H9 (cell line): Measurements from ENCODE around the gene VAV2. TPM values are rescaled to one million over a fixed set of nuclear protein-coding genes. Genes with fewer than 3 reads are reported as not detected.

ENCODE experiments used
- DNase-seq: peaks from one replicate; pipeline ENCODE4 v3.0.0-alpha.2; 2017
- H2AFZ ChIP-seq: one replicate; pipeline ENCODE4 v1.6.1; 2013; ENCODE audit warnings: mild to moderate bottlenecking, low read length, control low read depth, moderate library complexity
- H2AK5ac ChIP-seq: 2 replicates; pipeline ENCODE4 v1.6.1; 2013; ENCODE audit warnings: low read length, control low read depth, mixed read lengths; ENCODE audit not compliant: insufficient read length
- H2BK120ac ChIP-seq: one replicate; pipeline ENCODE4 v1.6.1; 2013; ENCODE audit warnings: low read depth, mild to moderate bottlenecking, low read length, control low read depth, inconsistent platforms; ENCODE audit not compliant: poor library complexity, severe bottlenecking
- H2BK12ac ChIP-seq: 2 replicates; pipeline ENCODE4 v1.6.1; 2013; ENCODE audit warnings: low read length, control low read depth, mixed read lengths, low read depth; ENCODE audit not compliant: insufficient read length
- H2BK15ac ChIP-seq: 2 replicates; pipeline ENCODE4 v1.6.1; 2013; ENCODE audit warnings: low read depth, low read length, control low read depth
- H2BK20ac ChIP-seq: one replicate; pipeline ENCODE4 v1.6.1; 2013; ENCODE audit warnings: low read depth, mild to moderate bottlenecking, low read length, control low read depth, inconsistent platforms; ENCODE audit not compliant: poor library complexity, severe bottlenecking
- H2BK5ac ChIP-seq: 2 replicates; pipeline ENCODE4 v1.6.1; 2013; ENCODE audit warnings: low read length, control low read depth, mixed read lengths; ENCODE audit not compliant: insufficient read length
- H3K14ac ChIP-seq: 2 replicates; pipeline ENCODE4 v1.6.1; 2013; ENCODE audit warnings: low read length, control low read depth; ENCODE audit not compliant: insufficient read depth
- H3K18ac ChIP-seq: 2 replicates; pipeline ENCODE4 v1.6.1; 2013; ENCODE audit warnings: low read depth, mild to moderate bottlenecking, mixed read lengths, low read length, control low read depth; ENCODE audit not compliant: insufficient read length
- H3K23ac ChIP-seq: 2 replicates; pipeline ENCODE4 v1.6.1; 2013; ENCODE audit warnings: low read length, control low read depth, mixed read lengths, low read depth; ENCODE audit not compliant: insufficient read length
- H3K23me2 ChIP-seq: 2 replicates; pipeline ENCODE4 v1.6.1; 2013; ENCODE audit warnings: low read depth, mild to moderate bottlenecking, mixed read lengths, low read length, control low read depth; ENCODE audit not compliant: insufficient read length, poor library complexity, severe bottlenecking
- H3K27ac ChIP-seq: 2 replicates; pipeline ENCODE4 v1.5.1; 2013; ENCODE audit warnings: low read length, control low read depth, mixed read lengths, low read depth; ENCODE audit not compliant: insufficient read length
- H3K27me3 ChIP-seq: 2 replicates; pipeline ENCODE4 v1.6.1; 2013; ENCODE audit warnings: low read length, control low read depth, inconsistent platforms; ENCODE audit not compliant: insufficient read depth
- H3K4ac ChIP-seq: 2 replicates; pipeline ENCODE4 v1.6.1; 2013; ENCODE audit warnings: low read depth, mild to moderate bottlenecking, control low read depth, inconsistent platforms, low read length, moderate library complexity
- H3K4me1 ChIP-seq: 2 replicates; pipeline ENCODE4 v1.6.1; 2013; ENCODE audit warnings: low read length, control low read depth, inconsistent platforms; ENCODE audit not compliant: insufficient read depth
- H3K4me2 ChIP-seq: 2 replicates; pipeline ENCODE4 v1.6.1; 2013; ENCODE audit warnings: low read length, control low read depth, mixed read lengths; ENCODE audit not compliant: insufficient read length, insufficient read depth
- H3K56ac ChIP-seq: 2 replicates; pipeline ENCODE4 v1.6.1; 2013; ENCODE audit warnings: low read depth, mild to moderate bottlenecking, mixed read lengths, low read length, control low read depth; ENCODE audit not compliant: insufficient read length
- H3K79me1 ChIP-seq: 2 replicates; pipeline ENCODE4 v1.6.1; 2013; ENCODE audit warnings: low read depth, mild to moderate bottlenecking, moderate library complexity, low read length, control low read depth, inconsistent platforms; ENCODE audit not compliant: insufficient read depth, poor library complexity, severe bottlenecking
- H3K79me2 ChIP-seq: 2 replicates; pipeline ENCODE4 v1.6.1; 2013; ENCODE audit warnings: low read length, control low read depth, inconsistent platforms; ENCODE audit not compliant: insufficient read depth
- H3K9ac ChIP-seq: 2 replicates; pipeline ENCODE4 v1.6.1; 2013; ENCODE audit warnings: low read length, control low read depth, mixed read lengths; ENCODE audit not compliant: insufficient read length; ENCODE audit errors: extremely low read depth
- H3K9me3 ChIP-seq: one replicate; pipeline ENCODE4 v1.6.1; 2013; ENCODE audit warnings: low read depth, low read length, inconsistent platforms; ENCODE audit not compliant: control insufficient read depth
- H3T11ph ChIP-seq: one replicate; pipeline ENCODE4 v1.6.1; 2013; ENCODE audit warnings: mild to moderate bottlenecking, low read length, control low read depth, inconsistent platforms
- H4K20me1 ChIP-seq: one replicate; pipeline ENCODE4 v1.6.1; 2013; ENCODE audit not compliant: control insufficient read depth, insufficient read length, insufficient read depth
- H4K5ac ChIP-seq: 2 replicates; pipeline ENCODE4 v1.6.1; 2013; ENCODE audit warnings: low read depth, mild to moderate bottlenecking, mixed read lengths, low read length, control low read depth; ENCODE audit not compliant: insufficient read length
- H4K8ac ChIP-seq: replicated peaks from 2 replicates; pipeline ENCODE4 v1.6.1; 2013; ENCODE audit warnings: low read length, control low read depth, mixed read lengths, low read depth; ENCODE audit not compliant: insufficient read length
- H4K91ac ChIP-seq: 2 replicates; pipeline ENCODE4 v1.6.1; 2013; ENCODE audit warnings: low read depth, mild to moderate bottlenecking, moderate library complexity, mixed read lengths, low read length, control low read depth; ENCODE audit not compliant: insufficient read length
- H3K27ac Mint-ChIP-seq, 3 experiments: 2 replicates in 2 of 3; 3 replicates in 1 of 3; pipeline ENCODE4 v1.8.0; 2020 to 2021; ENCODE audit warnings: mixed read lengths in 3 of 3, mild to moderate bottlenecking in 1 of 3, moderate library complexity in 1 of 3
- H3K27me3 Mint-ChIP-seq: 2 replicates; pipeline ENCODE4 v1.8.0; 2021; ENCODE audit warnings: low read depth, mild to moderate bottlenecking, moderate library complexity, mixed read lengths
- H3K36me3 Mint-ChIP-seq, 3 experiments: 2 replicates in 2 of 3; 3 replicates in 1 of 3; pipeline ENCODE4 v1.8.0; 2020 to 2021; ENCODE audit warnings: low read depth in 3 of 3, mixed read lengths in 3 of 3; ENCODE audit not compliant: insufficient read depth in 1 of 3
- H3K4me1 Mint-ChIP-seq, 2 experiments: 2 replicates each; pipeline ENCODE4 v1.8.0; 2020; ENCODE audit warnings: mixed read lengths in 2 of 2
- H3K4me3 Mint-ChIP-seq, 2 experiments: 2 replicates in 1 of 2; 3 replicates in 1 of 2; pipeline ENCODE4 v1.8.0; 2020 to 2021; ENCODE audit warnings: mild to moderate bottlenecking in 2 of 2, mixed read lengths in 2 of 2, moderate library complexity in 1 of 2
- H3K9me3 Mint-ChIP-seq, 2 experiments: 2 replicates in 1 of 2; 3 replicates in 1 of 2; pipeline ENCODE4 v1.8.0; 2020; ENCODE audit warnings: mild to moderate bottlenecking in 2 of 2, mixed read lengths in 2 of 2, moderate library complexity in 1 of 2
- CTCF ChIP-seq: fragments of 200-600 bp; sonication (generic); conservative IDR thresholded peaks from 3 replicates; pipeline ENCODE4 v1.8.0; 2021; ENCODE audit warnings: antibody characterized with exemption, mild to moderate bottlenecking
- WGBS: extraction: QIAGEN DNeasy Blood & Tissue Kit; methylation state at CpG from one replicate; pipeline ENCODE4 v1.1.7; 2013; ENCODE audit warnings: missing lambda C conversion rate, low lambda C conversion rate, mixed read lengths; ENCODE audit not compliant: insufficient read length; ENCODE audit errors: extremely low coverage; 5-methylcytosine and 5-hydroxymethylcytosine counted together
- total RNA-seq: library from RNA; stranded (reverse); gene quantifications from 2 replicates; pipeline ENCODE4 v1.2.1, GENCODE V29; 2021

The VAV2 gene
- total RNA-seq, 1 experiment from 2014 or later: 58.7 TPM

- H3K4me2 ChIP-seq: no peak overlapping the region
- H3K9me3 ChIP-seq: no peaks in the 10 kb centered on the region
- no peaks in the 10 kb centered on the region for H3K4me1 ChIP-seq
- H3K4me1 Mint-ChIP-seq: peaks cover 0 to 4% of the 10 kb centered on the region in 2 experiments; a peak in 2 of 4 replicates
- H2BK5ac ChIP-seq: no peak overlapping the region
- H3T11ph ChIP-seq: no peak overlapping the region
- H3K56ac ChIP-seq: no peak overlapping the region
- H3K23me2 ChIP-seq: no peaks in the 10 kb centered on the region
- H3K4me3 Mint-ChIP-seq: no peak overlapping the region
- H3K9ac ChIP-seq: no peak overlapping the region
- no peak overlapping the region for H3K27ac ChIP-seq
- WGBS: no CpG with 5 or more reads among the region's 6 CpGs
- H2BK120ac ChIP-seq: no peak overlapping the region
- H2BK20ac ChIP-seq: no peak overlapping the region
- no peaks in the 10 kb centered on the region for H3K36me3 Mint-ChIP-seq
- no peak overlapping the region for H4K91ac ChIP-seq
- H3K27me3 Mint-ChIP-seq: peaks cover 13% of the 10 kb centered on the region
- H4K20me1 ChIP-seq: no peaks in the 10 kb centered on the region
- H3K27ac Mint-ChIP-seq: no peak overlapping the region; a peak in 1 of 7 replicates
- DNase-seq: no peak
- no peak overlapping the region for H2BK12ac ChIP-seq
- no peak overlapping the region for H3K14ac ChIP-seq
- H3K4ac ChIP-seq: no peak overlapping the region
- no peak overlapping the region for H3K23ac ChIP-seq
- H3K27me3 ChIP-seq: no peaks in the 10 kb centered on the region
- H3K79me2 ChIP-seq: no peaks in the 10 kb centered on the region
- H3K18ac ChIP-seq: no peak overlapping the region
- H2AFZ ChIP-seq: no peak overlapping the region
- no peak overlapping the region for H2BK15ac ChIP-seq
- peaks cover 3 to 4% of the 10 kb centered on the region in 2 experiments; a peak in 3 of 5 replicates for H3K9me3 Mint-ChIP-seq
- no peak overlapping the region for H4K5ac ChIP-seq
- no peaks in the 10 kb centered on the region for H3K79me1 ChIP-seq
- no peak overlapping the region for H2AK5ac ChIP-seq
- no peak for TF ChIP-seq CTCF
- H4K8ac ChIP-seq: no peak overlapping the region
Observed at GRCh38 chr9:133999851-134000265, 7.7 kb upstream of the VAV2 start.
